ENCODE results near the gene SLC8A2.

SLC8A2 gene

DNA sequence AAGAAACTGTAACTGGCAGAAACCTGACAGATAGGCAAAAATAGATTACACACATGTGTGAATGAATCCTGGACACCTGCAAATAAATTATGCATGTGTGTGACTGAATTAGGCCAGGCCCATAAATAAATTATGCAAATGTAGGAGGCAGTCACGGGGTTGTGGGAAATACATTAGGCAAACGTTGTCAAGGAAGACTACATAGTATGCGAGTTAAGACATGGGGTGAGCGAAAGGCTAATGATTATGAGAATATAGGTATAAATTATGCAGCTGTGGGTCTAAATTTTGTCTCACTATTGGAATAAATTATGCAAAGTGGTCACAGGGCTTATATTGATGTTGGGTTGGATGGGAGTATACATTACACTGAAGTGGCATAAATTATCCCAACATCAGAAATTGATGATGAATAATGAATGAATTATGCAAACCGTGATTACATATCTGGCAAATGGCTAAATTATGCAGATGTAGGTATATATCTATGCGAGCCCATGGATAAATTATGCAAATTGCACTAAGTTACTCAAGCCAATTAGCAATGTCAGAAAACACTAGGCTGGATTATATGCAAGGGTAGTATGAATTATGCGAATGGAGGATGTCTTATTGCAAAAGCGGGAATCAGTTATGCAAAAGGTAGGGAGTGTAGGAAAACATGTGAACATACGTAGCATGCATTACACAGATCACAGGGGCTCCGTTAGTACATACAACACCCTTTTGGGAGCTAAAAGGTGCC is 6.8 kb downstream of the SLC8A2 start:
- DNase-seq (ENCODE audit: extremely low read depth, low read depth), result no peak
- TF ChIP-seq, protein P1, sequence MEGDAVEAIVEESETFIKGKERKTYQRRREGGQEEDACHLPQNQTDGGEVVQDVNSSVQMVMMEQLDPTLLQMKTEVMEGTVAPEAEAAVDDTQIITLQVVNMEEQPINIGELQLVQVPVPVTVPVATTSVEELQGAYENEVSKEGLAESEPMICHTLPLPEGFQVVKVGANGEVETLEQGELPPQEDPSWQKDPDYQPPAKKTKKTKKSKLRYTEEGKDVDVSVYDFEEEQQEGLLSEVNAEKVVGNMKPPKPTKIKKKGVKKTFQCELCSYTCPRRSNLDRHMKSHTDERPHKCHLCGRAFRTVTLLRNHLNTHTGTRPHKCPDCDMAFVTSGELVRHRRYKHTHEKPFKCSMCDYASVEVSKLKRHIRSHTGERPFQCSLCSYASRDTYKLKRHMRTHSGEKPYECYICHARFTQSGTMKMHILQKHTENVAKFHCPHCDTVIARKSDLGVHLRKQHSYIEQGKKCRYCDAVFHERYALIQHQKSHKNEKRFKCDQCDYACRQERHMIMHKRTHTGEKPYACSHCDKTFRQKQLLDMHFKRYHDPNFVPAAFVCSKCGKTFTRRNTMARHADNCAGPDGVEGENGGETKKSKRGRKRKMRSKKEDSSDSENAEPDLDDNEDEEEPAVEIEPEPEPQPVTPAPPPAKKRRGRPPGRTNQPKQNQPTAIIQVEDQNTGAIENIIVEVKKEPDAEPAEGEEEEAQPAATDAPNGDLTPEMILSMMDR (IDR thresholded peaks at IDR 0.05; ENCODE audit: low read depth, low read length, missing control alignments), result no peak
- no peak overlapping the region for H3K4me3 ChIP-seq (replicated peaks; ENCODE audit: low read depth, low read length)

DNA sequence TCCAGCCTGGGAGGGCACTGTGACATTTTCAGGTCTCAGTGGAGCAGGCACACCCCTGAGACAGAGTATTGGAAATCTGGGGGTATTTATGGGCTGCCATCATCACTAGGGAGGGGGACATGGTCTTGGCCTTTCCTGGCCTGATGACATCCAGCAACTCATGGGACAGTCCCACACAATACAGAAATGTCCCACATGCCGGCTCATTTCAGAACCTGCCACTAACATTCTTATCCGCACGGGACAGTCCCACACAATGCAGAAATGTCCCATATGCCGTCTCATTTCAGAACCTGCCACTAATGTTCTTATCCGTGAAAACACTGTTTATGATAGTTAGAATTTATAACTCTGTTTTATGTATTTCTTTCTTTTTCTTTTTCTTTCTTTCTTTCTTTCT is 9.8 kb downstream of the SLC8A2 start:
- no peak for DNase-seq (ENCODE audit: extremely low read depth, low read depth)
- TF ChIP-seq, protein P1 (IDR thresholded peaks at IDR 0.05; ENCODE audit: low read depth, low read length, missing control alignments), result no peak
- H3K4me3 ChIP-seq (replicated peaks; ENCODE audit: low read depth, low read length), result no peak overlapping the region

DNA sequence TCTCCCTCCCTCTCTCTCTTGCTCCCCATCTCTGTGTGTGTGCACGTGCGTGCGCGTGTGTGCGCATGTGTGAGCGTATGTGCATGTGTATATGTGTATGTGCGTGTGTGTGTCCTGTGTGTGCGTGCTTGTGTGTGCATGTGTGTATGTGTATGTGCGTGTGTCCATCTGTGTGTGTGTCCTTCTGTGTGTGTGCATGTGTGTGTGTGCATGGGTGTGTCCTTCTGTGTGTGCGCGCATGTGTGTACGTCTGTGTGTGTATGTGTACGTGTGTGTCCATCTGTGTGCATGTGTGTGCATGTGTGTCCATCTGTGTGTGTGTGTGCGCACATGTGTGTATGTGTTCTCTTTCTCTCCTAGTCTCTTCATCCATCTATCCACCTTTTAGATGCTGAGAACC is 12.2 kb downstream of the SLC8A2 start:
- no peak overlapping the region for H3K4me3 ChIP-seq (replicated peaks; ENCODE audit: low read depth, low read length)
- TF ChIP-seq, protein P1 (IDR thresholded peaks at IDR 0.05; ENCODE audit: low read depth, low read length, missing control alignments), result no peak
- no peak for DNase-seq (ENCODE audit: extremely low read depth, low read depth)

DNA sequence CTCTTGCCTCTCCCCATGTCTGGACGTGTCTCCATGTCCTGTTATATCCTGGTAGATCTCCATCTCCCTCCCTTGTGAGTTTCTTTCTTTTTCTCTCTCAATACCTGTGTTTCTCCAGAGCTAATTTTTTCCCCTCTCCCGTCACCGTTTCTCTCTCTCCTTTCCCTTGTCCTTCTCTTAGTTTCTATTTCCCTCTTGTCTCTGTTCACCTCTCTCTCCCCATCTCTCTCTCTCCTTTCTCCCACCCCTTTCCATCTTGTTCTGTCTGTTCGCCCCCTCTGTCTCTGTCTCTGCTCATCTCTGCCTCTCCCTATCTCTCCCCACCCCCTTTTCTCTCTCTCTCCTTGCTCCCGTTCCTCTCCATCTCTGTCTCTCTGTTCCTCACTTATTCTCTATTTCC is 13.0 kb downstream of the SLC8A2 start:
- TF ChIP-seq, protein P1 (IDR thresholded peaks at IDR 0.05; ENCODE audit: low read depth, low read length, missing control alignments), result no peak
- DNase-seq (ENCODE audit: extremely low read depth, low read depth), result no peak
- H3K4me3 ChIP-seq (replicated peaks; ENCODE audit: low read depth, low read length), result no peak overlapping the region

DNA sequence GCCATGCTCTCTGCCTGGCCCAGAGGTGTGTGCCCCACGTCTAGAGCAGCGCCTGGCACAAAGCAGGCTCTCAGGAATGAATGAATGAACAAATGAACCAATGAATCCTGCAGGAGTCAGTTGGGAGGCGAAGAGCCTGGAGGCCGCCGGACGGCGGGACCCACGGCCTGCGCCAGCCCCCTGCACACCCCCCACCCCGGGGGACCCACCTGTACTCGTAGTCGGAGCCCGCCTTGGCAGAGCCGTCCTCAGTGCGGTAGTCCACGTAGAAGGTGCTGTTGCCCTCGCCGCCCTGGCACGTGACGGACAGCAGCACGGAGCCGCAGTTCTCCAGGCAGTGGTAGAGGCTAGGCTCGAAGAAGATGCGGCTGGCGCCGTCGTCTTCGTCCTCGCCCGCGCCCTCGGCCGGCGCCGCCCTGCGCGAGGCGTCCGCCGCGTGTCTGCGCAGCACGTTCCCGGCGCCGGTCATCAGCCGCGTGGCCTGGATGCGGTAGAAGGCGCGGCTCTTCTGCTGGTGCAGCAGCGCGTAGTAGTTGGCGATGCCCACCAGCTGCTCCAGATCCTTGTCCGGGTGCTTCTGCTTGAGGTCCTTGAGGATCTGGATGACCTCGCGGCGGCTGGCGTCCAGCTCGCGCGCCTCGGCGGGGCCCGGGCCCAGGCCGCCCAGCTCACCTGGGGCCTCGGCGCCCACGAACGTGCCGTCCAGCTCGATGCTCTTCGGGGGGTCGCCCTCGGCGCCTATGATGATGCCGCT is 14.8 kb downstream of the SLC8A2 start:
- TF ChIP-seq, protein P1 (IDR thresholded peaks at IDR 0.05; ENCODE audit: low read depth, low read length, missing control alignments), result no peak
- H3K4me3 ChIP-seq (replicated peaks; ENCODE audit: low read depth, low read length), result no peak overlapping the region
- no peak for DNase-seq (ENCODE audit: extremely low read depth, low read depth)

DNA sequence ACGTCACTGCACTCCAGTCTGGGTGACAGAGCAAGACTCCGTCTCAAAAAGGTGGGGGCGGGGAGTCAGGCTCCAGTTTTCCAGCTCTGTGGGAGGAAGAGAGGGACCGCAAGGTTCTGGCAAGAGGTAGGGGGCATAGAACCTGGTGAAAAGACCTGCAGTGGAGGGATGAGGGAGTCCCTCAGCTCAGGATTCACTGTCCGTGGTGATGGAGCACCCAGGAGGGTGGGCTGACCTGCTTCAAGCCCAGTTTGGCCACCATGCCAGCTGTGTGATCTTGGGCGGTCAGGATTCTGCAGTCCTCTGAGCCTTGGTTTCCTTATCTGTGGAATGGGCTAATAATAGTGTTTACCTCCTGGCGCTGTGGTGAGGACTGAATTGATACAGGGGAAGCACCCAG is 21.2 kb downstream of the SLC8A2 start:
- DNase-seq (ENCODE audit: extremely low read depth, low read depth), result no peak
- no peak overlapping the region for H3K4me3 ChIP-seq (replicated peaks; ENCODE audit: low read depth, low read length)
- TF ChIP-seq, protein P1 (IDR thresholded peaks at IDR 0.05; ENCODE audit: low read depth, low read length, missing control alignments), result no peak

Measured in HFF-Myc (cell line).